HG03460 (cell line): ENCODE measurements around the gene ADGRB3.
"Not testable (repeated sequence)": the region's sequence is repeated elsewhere in the genome, so short reads cannot be mapped to it uniquely, and the experiment has no call there.

Experiments used
- ATAC-seq: cut with Tn5 transposase; IDR thresholded peaks from one replicate; pipeline ENCODE4 v1.9.1; 2021; ENCODE audit not compliant: unreplicated experiment

The ADGRB3 gene

DNA sequence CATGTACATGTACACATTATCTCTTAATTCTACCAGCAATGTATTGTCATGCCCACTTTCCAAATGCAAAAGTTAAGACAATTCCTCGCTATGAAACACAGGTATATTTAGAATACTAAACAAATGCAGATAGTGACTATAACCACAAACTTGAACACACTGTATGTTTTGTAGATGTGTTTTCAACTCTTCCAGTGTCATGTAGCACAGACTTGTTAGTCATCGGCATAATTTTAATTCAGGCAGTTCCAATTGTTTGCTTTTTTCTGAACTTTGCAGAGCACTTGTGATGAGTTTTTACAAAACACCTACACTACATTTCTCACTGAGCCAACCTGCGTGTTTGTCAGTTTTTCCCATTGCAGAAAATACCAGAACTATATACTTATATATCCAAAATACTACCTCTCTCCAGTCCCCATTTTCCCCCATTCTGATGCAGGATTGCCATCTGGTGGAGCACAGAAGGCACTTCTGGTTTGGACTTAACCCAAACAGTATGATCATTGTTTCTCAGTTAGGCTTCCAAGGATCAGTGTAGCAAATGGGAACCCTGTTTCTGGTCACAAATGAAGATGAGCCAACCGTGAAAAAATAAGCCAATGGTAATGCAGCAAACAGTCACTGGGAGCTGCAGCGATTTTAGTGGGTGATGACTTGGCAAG is 143.4 kb downstream of the ADGRB3 start:
- no peak for ATAC-seq

DNA sequence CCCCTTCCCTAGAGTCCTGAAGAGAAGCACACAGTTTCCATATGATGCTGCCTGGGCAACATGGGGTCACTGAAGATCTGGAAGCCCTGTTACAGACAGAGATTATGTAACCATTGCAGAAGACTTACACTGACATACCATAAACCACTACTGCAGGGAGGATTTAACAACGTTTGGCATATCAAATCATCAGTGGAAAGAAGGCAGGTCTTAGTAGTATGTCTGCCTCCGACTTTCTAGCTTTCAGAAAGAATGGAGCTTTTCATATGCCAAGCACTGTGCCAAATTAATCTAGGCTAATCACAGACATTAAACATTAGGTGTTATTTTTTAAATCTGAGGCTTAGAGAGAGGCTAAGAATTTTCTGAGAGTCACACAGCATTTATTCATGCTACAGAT is 144.3 kb downstream of the ADGRB3 start:
- no peak for ATAC-seq

DNA sequence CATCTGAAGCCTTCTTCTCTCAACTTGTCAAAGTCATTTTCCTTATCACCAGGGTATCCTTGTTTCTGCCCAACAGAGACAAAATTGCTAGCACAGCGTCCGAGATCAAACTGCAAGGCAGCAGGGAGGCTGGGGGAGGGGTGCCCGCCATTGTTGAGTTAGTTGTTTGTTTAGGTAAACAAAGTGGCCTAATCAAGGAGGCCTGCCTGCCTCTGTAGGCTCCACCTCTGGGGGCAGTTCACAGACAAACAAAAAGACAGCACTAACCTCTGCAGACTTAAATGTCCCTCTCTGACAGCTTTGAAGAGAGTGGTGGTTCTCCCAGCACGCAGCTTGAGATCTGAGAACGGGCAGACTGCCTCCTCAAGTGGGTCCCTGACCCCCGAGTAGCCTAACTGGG is 155.0 kb downstream of the ADGRB3 start:
- ATAC-seq, result not testable (repeated sequence)

- not testable (repeated sequence) for ATAC-seq
These were observed 179.9 kb downstream of the ADGRB3 start for GRCh38 chr6:68814976-68815375.

DNA sequence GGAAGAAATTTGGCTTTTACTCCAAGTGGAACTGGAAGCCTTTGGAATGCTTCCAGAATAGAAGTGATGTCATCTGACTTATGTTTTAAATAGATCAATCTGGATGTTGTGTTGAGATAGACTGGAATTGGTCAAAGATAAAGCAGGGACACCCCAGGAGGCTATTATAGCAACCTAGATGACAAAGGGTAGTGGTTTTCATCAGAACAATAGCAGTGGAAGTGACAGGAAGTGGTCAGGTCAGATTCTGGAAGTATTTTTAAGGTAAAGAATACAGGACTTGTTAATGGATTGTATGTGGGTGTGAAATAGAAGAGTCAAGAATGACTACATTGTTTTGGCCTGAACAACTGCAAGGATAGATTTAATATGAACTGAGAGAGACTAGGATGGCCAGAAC is 191.4 kb downstream of the ADGRB3 start:
- ATAC-seq, result no peak

DNA sequence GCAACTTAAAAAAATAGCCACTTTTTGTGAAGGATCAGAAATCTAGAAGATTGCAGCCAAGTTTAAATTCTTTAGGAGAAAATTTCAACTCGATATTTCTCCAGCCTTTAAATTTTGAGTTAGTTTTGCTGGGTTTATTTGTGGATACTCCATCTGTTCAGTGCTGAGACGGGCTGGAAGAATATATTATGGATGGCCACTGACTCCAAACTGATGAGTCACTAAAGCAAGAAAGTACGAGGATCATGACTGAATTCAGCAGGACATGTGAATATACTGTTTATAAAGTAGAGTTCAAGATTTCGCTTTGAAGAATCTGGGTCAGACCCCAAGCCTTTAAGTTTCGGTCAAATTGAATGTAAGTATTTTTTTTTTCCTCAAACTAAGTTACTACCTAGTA is 199.5 kb downstream of the ADGRB3 start:
- ATAC-seq, result no peak

DNA sequence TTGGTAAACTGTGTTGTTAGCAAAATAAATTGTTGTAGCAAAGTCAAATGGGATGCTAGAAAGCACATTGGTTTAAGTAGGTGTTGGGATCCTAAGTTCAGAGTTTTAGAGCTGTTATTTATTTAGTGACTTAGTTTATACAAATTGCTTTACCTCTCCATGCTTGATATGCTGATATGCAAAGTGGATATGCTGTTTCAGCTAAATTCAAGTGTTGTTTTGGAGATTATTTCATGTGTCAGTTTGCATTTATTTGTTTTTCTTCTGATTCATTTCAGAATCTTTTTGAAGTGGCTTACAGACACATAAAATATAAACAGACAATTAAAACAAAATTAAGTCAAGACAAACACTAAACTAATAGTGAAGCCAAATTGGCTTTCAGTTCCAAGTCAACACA is 203.5 kb downstream of the ADGRB3 start:
- no peak for ATAC-seq

DNA sequence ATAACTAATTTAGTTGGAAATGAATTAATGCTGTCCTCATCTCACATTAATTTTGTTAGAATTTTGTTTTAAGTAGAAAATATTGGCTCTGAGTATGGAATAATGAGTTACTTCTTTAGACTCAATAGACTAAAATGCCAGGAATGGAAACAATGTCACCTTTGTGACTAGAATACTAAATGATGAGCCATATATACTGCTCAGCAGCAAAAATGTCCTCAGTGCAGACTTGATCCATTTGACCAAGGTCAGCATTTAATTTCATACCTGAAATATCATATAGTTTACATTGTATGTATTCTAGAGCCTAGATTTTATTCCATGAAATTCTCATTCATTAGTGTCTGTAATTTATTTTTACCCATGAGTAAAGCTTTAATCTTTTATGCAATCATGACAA is 217.7 kb downstream of the ADGRB3 start:
- ATAC-seq, result no peak

DNA sequence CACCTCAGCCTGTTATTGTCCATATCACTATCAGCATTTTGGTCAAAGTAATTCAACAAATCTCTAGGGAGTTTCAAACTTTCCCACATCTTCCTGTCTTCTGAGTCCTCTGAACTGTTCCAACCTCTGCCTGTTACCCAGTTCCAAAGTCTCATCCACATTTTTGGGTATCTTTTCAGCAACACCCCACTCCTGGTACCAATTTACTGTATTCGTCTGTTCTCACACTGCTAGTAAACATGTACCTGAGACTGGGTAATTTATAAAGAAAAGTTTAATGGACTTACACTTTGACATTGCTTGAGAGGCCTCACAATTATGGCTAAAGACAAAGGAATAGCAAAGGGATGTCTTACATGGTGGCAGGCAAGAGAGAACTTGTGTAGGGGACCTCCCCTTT is 224.2 kb downstream of the ADGRB3 start:
- ATAC-seq, result no peak

DNA sequence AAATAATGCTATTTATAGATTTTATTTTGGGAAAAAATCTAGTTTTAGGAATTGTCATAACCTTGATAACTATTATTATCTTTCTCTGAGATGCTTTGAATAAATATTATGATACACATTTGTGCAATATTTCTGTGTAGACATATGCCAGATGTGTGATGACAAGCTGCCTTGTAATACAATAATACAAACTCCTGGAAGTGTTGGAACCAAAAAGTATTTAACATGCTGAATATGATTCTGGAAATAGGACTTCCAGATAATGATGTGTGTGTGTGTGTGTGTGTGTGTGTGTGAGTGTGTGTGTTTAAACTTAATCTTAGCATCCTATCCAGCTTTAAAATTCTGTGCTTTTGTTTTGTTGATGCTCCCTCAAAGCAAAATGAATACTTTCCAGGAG is 233.6 kb downstream of the ADGRB3 start:
- no peak for ATAC-seq

DNA sequence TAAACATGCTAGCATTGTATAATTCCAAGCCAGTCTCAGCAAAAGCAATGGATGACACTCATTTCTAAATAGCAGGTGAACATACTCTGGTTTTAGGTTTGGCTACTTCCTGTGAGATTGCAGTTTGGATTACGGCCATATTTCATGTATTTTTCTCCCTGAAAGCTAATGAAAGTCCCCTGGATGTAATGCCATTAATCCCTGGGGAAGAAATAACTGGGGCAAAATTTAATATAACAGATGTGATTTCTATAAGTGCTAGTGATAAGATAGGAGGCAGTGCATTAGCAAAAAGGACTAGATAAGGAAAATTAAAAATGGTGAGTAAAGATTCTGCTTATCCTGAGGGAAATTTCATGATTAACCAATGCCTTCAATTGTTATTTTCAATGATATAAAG is 238.2 kb downstream of the ADGRB3 start:
- no peak for ATAC-seq

- ATAC-seq, result no peak
These were observed 239.7 kb downstream of the ADGRB3 start for GRCh38 chr6:68874747-68875146.

GRCh38 chr6:68875403-68875802 is 240.3 kb downstream of the ADGRB3 start:
- ATAC-seq, result no peak

GRCh38 chr6:68876792-68877493 is 241.9 kb downstream of the ADGRB3 start:
- no peak for ATAC-seq

DNA sequence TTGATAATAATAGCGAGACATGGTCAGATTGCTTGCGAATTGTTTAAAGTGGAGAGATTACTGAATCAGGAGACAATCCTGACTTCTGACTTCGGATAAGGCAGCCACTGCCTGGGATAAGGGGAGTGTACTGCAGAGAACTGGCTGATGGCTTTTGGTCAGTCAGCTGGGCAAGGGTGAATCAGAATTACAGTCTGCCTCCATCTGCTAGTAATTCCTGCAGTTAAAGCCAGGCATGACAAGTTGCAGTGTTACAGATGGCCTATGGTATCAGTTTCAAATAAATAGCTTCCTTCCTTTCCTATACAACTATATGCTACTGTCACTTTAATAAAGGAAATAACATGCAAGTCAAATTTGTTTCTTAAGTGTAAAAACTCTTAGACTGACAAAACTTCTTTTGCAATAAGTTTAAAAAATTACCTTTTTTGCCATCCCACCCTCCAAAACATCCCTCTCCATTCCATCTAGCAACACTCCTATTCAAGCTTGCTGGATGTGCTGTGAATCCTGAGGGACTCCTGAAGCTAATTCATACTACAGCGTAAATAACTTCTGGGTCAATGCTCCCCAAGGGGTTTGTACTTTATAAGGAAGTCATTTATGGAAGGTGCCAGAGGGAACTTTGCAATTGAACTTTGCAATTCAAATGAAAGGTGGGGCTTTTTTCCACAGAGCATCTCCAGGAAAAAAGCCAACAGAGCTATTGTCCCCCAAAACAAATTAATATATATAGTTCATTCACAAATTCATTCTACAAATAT is 245.2 kb downstream of the ADGRB3 start:
- no peak for ATAC-seq

- not testable (repeated sequence) for ATAC-seq
These were observed 248.2 kb downstream of the ADGRB3 start for GRCh38 chr6:68883325-68883724.

DNA sequence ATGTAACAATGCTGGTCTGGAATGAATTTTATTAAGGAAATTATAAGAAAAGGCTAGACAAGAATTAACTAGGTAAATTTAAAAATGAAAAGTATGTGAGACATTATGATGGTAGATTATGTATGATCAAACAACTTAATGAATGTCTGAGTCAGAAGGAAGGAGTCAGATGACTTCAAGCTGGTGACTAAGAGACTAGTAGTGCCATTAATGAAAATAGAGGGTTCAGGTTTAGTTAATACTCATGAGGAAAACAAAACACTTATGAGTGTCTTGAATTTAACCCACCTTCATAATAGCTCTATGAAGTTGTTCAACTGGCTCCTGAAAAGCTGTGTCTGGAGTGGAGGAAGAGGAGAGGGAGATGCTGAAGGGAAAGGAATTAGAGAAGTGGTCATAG is 256.3 kb downstream of the ADGRB3 start:
- no peak for ATAC-seq

DNA sequence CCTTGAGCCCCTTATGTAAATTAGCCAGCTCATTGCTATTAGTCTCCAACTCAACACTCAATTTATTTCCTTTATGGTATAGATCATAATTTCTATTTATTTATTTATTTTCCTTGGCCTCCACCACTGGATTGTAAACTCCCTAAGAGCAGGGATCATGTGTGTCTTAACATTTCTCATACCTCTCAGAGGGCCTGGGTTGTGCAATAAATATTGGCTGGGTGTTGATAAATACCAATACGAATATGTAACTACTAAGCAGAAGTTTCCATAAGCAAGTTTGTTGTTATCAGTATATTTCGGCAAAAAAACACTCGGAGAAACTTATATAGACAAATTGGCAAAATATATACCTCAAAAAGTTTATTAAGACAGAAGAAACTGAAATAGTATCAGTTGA is 257.4 kb downstream of the ADGRB3 start:
- no peak for ATAC-seq

DNA sequence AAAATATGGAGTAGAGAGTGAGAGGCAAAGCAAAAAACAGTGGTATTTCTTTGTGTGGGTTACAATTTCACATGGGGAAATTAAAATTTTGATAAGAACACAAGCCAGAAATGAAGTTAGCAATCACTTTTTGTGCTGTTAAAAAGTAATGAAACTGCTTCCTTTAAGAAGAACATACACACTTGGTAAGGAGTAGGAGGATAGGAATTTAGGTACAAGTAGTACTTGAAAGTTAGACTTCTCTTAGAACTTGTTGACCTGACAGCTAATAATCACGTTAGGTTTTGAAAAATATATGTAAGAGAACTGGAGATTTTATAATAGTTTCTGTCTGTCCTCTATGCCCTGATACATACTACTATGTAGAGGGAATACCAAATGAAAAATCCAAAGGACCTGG is 260.8 kb downstream of the ADGRB3 start:
- ATAC-seq, result no peak

DNA sequence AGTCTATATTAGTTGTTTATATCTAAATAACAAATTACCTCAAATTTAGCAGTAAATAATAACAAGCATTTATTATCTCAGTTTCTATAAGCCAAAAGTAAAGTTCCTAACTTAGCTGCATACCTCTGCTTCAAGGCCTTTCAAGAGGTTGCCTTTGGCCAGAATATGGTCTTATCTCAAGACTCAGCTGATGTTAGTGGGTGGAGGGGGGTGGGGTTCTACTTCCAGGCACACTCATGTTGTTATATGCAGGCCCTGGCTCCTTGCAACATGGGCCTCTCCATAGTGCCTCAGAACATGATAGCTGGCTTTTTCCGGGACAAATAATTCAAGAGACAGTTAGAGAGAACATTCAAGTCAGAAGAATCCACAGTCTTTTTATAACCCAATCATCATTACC is 266.0 kb downstream of the ADGRB3 start:
- ATAC-seq, result no peak

GRCh38 chr6:68911334-68911733 is 276.3 kb downstream of the ADGRB3 start:
- no peak for ATAC-seq

GRCh38 chr6:68911811-68912210 is 276.7 kb downstream of the ADGRB3 start:
- ATAC-seq, result no peak
